PC-3 (cell line): ENCODE measurements around the gene SLC25A12.

Experiments used
- EZH2 ChIP-seq: fragments of 300-600 bp; sonication (generic); IDR thresholded peaks from one replicate; pipeline ENCODE4 v1.6.1; 2017; ENCODE audit warnings: antibody characterized with exemption, mild to moderate bottlenecking, low read length; ENCODE audit not compliant: unreplicated experiment
- EZH2phosphoT487 ChIP-seq: fragments of 300-600 bp; sonication (generic); IDR thresholded peaks from 2 replicates; pipeline ENCODE4 v1.6.1; 2018; ENCODE audit warnings: mild to moderate bottlenecking, antibody characterized with exemption, low read length, borderline replicate concordance
- TF ChIP-seq, protein P1 (sequence below): fragments of 300-600 bp; sonication (generic); conservative IDR thresholded peaks from 2 replicates; pipeline ENCODE4 v1.5.1; 2017; ENCODE audit warnings: antibody characterized with exemption, low read depth, mild to moderate bottlenecking, low read length

DNA sequence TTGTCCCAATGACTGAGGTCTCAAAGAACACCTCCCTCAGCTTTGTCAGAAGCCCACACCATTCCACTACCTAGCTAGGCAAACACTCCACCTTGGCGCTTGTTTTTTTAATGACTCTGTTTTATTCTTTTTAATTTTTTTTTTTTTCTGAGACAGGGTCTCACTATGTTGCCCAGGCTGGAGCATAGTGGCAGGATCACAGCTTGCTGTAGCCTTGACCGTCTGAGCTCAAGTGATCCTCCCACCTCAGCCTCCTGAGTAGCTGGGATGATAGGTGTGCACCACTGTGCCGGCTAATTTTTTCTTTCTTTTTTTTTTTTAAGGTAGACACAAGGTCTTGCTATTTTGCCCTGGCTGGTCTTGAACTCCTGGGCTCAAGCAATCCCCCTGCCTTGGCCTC is 101.9 kb downstream of the SLC25A12 start:
- TF ChIP-seq EZH2 (no peak), EZH2phosphoT487 (no peak)
- TF ChIP-seq, protein P1, sequence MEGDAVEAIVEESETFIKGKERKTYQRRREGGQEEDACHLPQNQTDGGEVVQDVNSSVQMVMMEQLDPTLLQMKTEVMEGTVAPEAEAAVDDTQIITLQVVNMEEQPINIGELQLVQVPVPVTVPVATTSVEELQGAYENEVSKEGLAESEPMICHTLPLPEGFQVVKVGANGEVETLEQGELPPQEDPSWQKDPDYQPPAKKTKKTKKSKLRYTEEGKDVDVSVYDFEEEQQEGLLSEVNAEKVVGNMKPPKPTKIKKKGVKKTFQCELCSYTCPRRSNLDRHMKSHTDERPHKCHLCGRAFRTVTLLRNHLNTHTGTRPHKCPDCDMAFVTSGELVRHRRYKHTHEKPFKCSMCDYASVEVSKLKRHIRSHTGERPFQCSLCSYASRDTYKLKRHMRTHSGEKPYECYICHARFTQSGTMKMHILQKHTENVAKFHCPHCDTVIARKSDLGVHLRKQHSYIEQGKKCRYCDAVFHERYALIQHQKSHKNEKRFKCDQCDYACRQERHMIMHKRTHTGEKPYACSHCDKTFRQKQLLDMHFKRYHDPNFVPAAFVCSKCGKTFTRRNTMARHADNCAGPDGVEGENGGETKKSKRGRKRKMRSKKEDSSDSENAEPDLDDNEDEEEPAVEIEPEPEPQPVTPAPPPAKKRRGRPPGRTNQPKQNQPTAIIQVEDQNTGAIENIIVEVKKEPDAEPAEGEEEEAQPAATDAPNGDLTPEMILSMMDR = no peak
